IMR-90 (cell line): ENCODE data around the gene PRSS50. TPM values are rescaled to one million over a fixed set of nuclear protein-coding genes. Genes with fewer than 3 reads are reported as not detected.

ENCODE experiments used
- ATAC-seq: fragments of 200-7000 bp; cut with Tn5 transposase; 2 replicates; pipeline ENCODE4 v1.9.1; 2020; ENCODE audit warnings: low read depth, mild to moderate bottlenecking, moderate library complexity
- BruUV-seq: library from RNA; stranded (reverse); fragments of 400-500 nt; replicated peaks from 2 replicates; lab custom pipeline; 2021; lab: Mats Ljungman, UMichigan
- CTCF ChIA-PET: fragments of 300-600 bp; formaldehyde crosslinking; extraction: SDS; loops from one replicate; lab custom pipeline; 2021; ENCODE audit warnings: antibody characterized with exemption; lab: Yijun Ruan, JAX
- POLR2A ChIA-PET: fragments of 300-600 bp; sonication (Branson Sonifier 250); formaldehyde crosslinking; loops from one replicate; lab custom pipeline; 2022; ENCODE audit warnings: antibody characterized with exemption; ENCODE audit not compliant: unreplicated experiment; lab: Charles Lee
- DNase-seq: peaks from one replicate; pipeline ENCODE4 v3.0.0; 2013
- H2AFZ ChIP-seq: replicated peaks from 2 replicates; pipeline ENCODE3; 2013; ENCODE audit warnings: low read length, mild to moderate bottlenecking; ENCODE audit not compliant: poor library complexity
- H2AK5ac ChIP-seq: 2 replicates; pipeline ENCODE4 v1.6.1; 2013; ENCODE audit warnings: low read depth, low read length, inconsistent platforms
- H2AK9ac ChIP-seq: replicated peaks from 2 replicates; pipeline ENCODE3; 2013; ENCODE audit warnings: mild to moderate bottlenecking, low read depth, low read length, moderate library complexity; ENCODE audit not compliant: poor library complexity
- H2BK120ac ChIP-seq: 2 replicates; pipeline ENCODE4 v1.6.1; 2013; ENCODE audit warnings: low read depth, low read length, inconsistent platforms
- H2BK15ac ChIP-seq: 3 replicates; pipeline ENCODE4 v1.6.1; 2013; ENCODE audit warnings: low read depth, low read length, inconsistent platforms
- H2BK20ac ChIP-seq: 2 replicates; pipeline ENCODE4 v1.6.1; 2013; ENCODE audit warnings: low read depth, mild to moderate bottlenecking, inconsistent platforms, low read length, moderate library complexity
- H2BK5ac ChIP-seq: 2 replicates; pipeline ENCODE4 v1.6.1; 2013; ENCODE audit warnings: mild to moderate bottlenecking, low read depth, low read length, inconsistent platforms; ENCODE audit not compliant: poor library complexity, severe bottlenecking
- H3K14ac ChIP-seq: replicated peaks from 2 replicates; pipeline ENCODE4 v1.6.1; 2013; ENCODE audit warnings: low read depth, low read length, inconsistent platforms
- H3K18ac ChIP-seq: 2 replicates; pipeline ENCODE4 v1.6.1; 2013; ENCODE audit warnings: low read depth, low read length, control low read depth
- H3K23ac ChIP-seq: 2 replicates; pipeline ENCODE4 v1.6.1; 2013; ENCODE audit warnings: low read depth, low read length, inconsistent platforms
- H3K27ac ChIP-seq: 2 replicates; pipeline ENCODE4 v1.5.1; 2013; ENCODE audit warnings: mild to moderate bottlenecking, control low read depth, low read length; ENCODE audit not compliant: insufficient read depth
- H3K27me3 ChIP-seq: 2 replicates; pipeline ENCODE4 v1.6.1; 2013; ENCODE audit warnings: low read length; ENCODE audit not compliant: control insufficient read depth, insufficient read depth
- H3K36me3 ChIP-seq: 2 replicates; pipeline ENCODE4 v1.6.1; 2013; ENCODE audit warnings: low read length, mixed read lengths; ENCODE audit not compliant: control insufficient read depth, insufficient read depth
- H3K4ac ChIP-seq: 2 replicates; pipeline ENCODE4 v1.6.1; 2013; ENCODE audit warnings: low read depth, low read length, inconsistent platforms
- H3K4me1 ChIP-seq: 2 replicates; pipeline ENCODE4 v1.6.1; 2013; ENCODE audit warnings: low read length, mixed read lengths; ENCODE audit not compliant: control insufficient read depth, insufficient read depth
- H3K4me2 ChIP-seq: 2 replicates; pipeline ENCODE4 v1.6.1; 2013; ENCODE audit warnings: low read depth, mild to moderate bottlenecking, control low read depth, low read length, moderate library complexity
- H3K4me3 ChIP-seq: 2 replicates; pipeline ENCODE4 v1.5.1; 2013; ENCODE audit warnings: low read depth, mild to moderate bottlenecking, control low read depth, low read length, moderate library complexity; ENCODE audit not compliant: insufficient read depth
- H3K56ac ChIP-seq: 2 replicates; pipeline ENCODE4 v1.6.1; 2013; ENCODE audit warnings: low read length, inconsistent platforms; ENCODE audit not compliant: insufficient read depth; ENCODE audit errors: extremely low read depth
- H3K79me1 ChIP-seq, 2 experiments: 2 replicates each; pipeline ENCODE4 v1.6.1; 2013; ENCODE audit warnings: low read length in 2 of 2, inconsistent platforms in 1 of 2, low read depth in 1 of 2
- H3K9ac ChIP-seq: 2 replicates; pipeline ENCODE4 v1.6.1; 2013; ENCODE audit warnings: low read depth, low read length, control low read depth
- H3K9me1 ChIP-seq: 2 replicates; pipeline ENCODE4 v1.6.1; 2013; ENCODE audit warnings: low read length, inconsistent platforms; ENCODE audit not compliant: insufficient read depth
- H3K9me3 ChIP-seq: 2 replicates; pipeline ENCODE4 v1.6.1; 2013; ENCODE audit warnings: low read length; ENCODE audit not compliant: control insufficient read depth, insufficient read depth
- H4K20me1 ChIP-seq: 2 replicates; pipeline ENCODE4 v1.6.1; 2013; ENCODE audit warnings: low read length, inconsistent platforms; ENCODE audit not compliant: insufficient read depth
- H4K5ac ChIP-seq: 2 replicates; pipeline ENCODE4 v1.6.1; 2013; ENCODE audit warnings: mild to moderate bottlenecking, low read depth, low read length, control low read depth
- H4K8ac ChIP-seq, 2 experiments: 2 replicates each; pipeline ENCODE4 v1.6.1; 2013; ENCODE audit warnings: low read depth in 2 of 2, low read length in 2 of 2, control low read depth in 1 of 2, inconsistent platforms in 1 of 2
- H4K91ac ChIP-seq: 2 replicates; pipeline ENCODE4 v1.6.1; 2013; ENCODE audit warnings: low read depth, low read length, inconsistent platforms; ENCODE audit not compliant: insufficient read depth
- BHLHE40 ChIP-seq: fragments of 150-350 bp; IDR thresholded peaks from 2 replicates; pipeline ENCODE4 v1.6.1; 2016; ENCODE audit warnings: mild to moderate bottlenecking, low read depth, low read length
- CEBPB ChIP-seq: IDR thresholded peaks from 2 replicates; pipeline ENCODE4 v1.6.1; 2012; ENCODE audit warnings: low read depth, low read length, improper control_type of control experiment
- CTCF ChIP-seq: conservative IDR thresholded peaks from 2 replicates; pipeline ENCODE4 v1.5.1; 2012; ENCODE audit warnings: mild to moderate bottlenecking, low read depth, low read length, improper control_type of control experiment
- ELK1 ChIP-seq: fragments of 150-350 bp; IDR thresholded peaks from 2 replicates; pipeline ENCODE4 v1.6.1; 2016; ENCODE audit warnings: low read depth, mild to moderate bottlenecking, low read length, moderate library complexity, borderline replicate concordance
- MAFK ChIP-seq: IDR thresholded peaks from 2 replicates; pipeline ENCODE4 v1.6.1; 2012; ENCODE audit warnings: low read depth, low read length, improper control_type of control experiment
- MAZ ChIP-seq: IDR thresholded peaks from 2 replicates; pipeline ENCODE4 v1.6.1; 2012; ENCODE audit warnings: low read depth, mild to moderate bottlenecking, low read length, improper control_type of control experiment, moderate library complexity, borderline replicate concordance
- MXI1 ChIP-seq: IDR thresholded peaks from 2 replicates; pipeline ENCODE4 v1.6.1; 2012; ENCODE audit warnings: low read depth, mild to moderate bottlenecking, low read length, moderate library complexity, borderline replicate concordance
- RCOR1 ChIP-seq: IDR thresholded peaks from 2 replicates; pipeline ENCODE4 v1.6.1; 2012; ENCODE audit warnings: mild to moderate bottlenecking, low read length, improper control_type of control experiment; ENCODE audit not compliant: insufficient replicate concordance
- RFX5 ChIP-seq: IDR thresholded peaks from 2 replicates; pipeline ENCODE4 v1.8.0; 2012; ENCODE audit warnings: low read depth, mild to moderate bottlenecking, low read length, moderate library complexity
- SMC3 ChIP-seq: fragments of 150-350 bp; IDR thresholded peaks from 2 replicates; pipeline ENCODE4 v1.6.1; 2016; ENCODE audit warnings: low read depth, mild to moderate bottlenecking, antibody characterized with exemption, low read length, moderate library complexity
- USF2 ChIP-seq: fragments of 150-350 bp; IDR thresholded peaks from 2 replicates; pipeline ENCODE4 v1.6.1; 2017; ENCODE audit warnings: mild to moderate bottlenecking, antibody characterized with exemption, low read length, low read depth
- dilution Hi-C: fragments of 300-500 bp; cut with HindIII; formaldehyde crosslinking; loops from one replicate; pipeline ENCODE4 v1.14.3; 2018; ENCODE audit warnings: low sequenced_read_pairs; ENCODE audit not compliant: unreplicated experiment
- in situ Hi-C: fragments of 300-500 bp; cut with MboI; formaldehyde crosslinking; loops from 3 replicates; pipeline ENCODE4 v1.14.3; 2019; ENCODE audit warnings: low sequenced_read_pairs, inconsistent platforms, mixed read lengths
- intact Hi-C: fragments of 100-400 bp; cut with micrococcal nuclease; formaldehyde crosslinking; loops from 2 replicates; pipeline ENCODE4 v1.10.0; 2022
- polyA plus RNA-seq, 3 experiments: library from polyadenylated mRNA; depleted of rRNA; stranded (reverse); fragments of >200 nt; gene quantifications; 2 replicates each; pipeline ENCODE4 v1.2.3, GENCODE V29; 2012; ENCODE audit warnings: low replicate concordance in 1 of 3
- total RNA-seq: library from RNA; depleted of rRNA; stranded (reverse); fragments of >200 nt; gene quantifications from 2 replicates; pipeline ENCODE4 v1.2.3, GENCODE V29; 2012

PRSS50 gene
- total and polyA plus RNA-seq, 2 of the 4 experiments (the other 2 are of a cell fraction): not detected

- Histone ChIP-seq H4K8ac (no peak overlapping the region), H3K79me1 (no peaks in the 10 kb centered on the region), H3K18ac (no peak overlapping the region), H3K14ac (no peak overlapping the region), H4K5ac (no peak overlapping the region), H3K23ac (no peak overlapping the region), H3K27me3 (no peaks in the 10 kb centered on the region), H3K9me3 (no peaks in the 10 kb centered on the region), H3K4me2 (no peak overlapping the region), H2BK120ac (no peak overlapping the region), H3K9me1 (no peaks in the 10 kb centered on the region), H3K36me3 (no peaks in the 10 kb centered on the region), H3K4me1 (no peaks in the 10 kb centered on the region), H4K20me1 (no peaks in the 10 kb centered on the region), H2AK9ac (no peak overlapping the region), H3K9ac (no peak overlapping the region), H2BK5ac (no peak overlapping the region), H2AK5ac (no peak overlapping the region), H3K4me3 (no peak overlapping the region), H2AFZ (no peak overlapping the region), H2BK15ac (no peak overlapping the region), H2BK20ac (no peak overlapping the region), H4K91ac (no peak overlapping the region), H3K27ac (no peak overlapping the region), H3K4ac (no peak overlapping the region), H3K56ac (no peak overlapping the region)
- in situ Hi-C loops (no loop called here), intact Hi-C loops (no loop called here), dilution Hi-C loops (no loop called here)
- POLR2A ChIA-PET: no interaction called here
- no TSS peak for BruUV-seq
- CTCF ChIA-PET: no interaction called here
- TF ChIP-seq MXI1 (no peak), CEBPB (no peak), RCOR1 (no peak), CTCF (no peak), MAZ (no peak), RFX5 (no peak), SMC3 (no peak), ELK1 (no peak), MAFK (no peak), BHLHE40 (no peak), USF2 (no peak)
- no peak for DNase-seq
- no peak for ATAC-seq
These were observed 45.5 kb upstream of the PRSS50 start for GRCh38 chr3:46763178-46763577.
